Raji (cell line): ENCODE results near the gene SLC31A2.

Experiments
- POLR2A ChIP-seq: IDR thresholded peaks from 2 replicates; pipeline ENCODE4 v1.6.1; 2011; ENCODE audit warnings: low read depth, low read length, control low read depth; ENCODE audit not compliant: insufficient read depth

Gene SLC31A2

GRCh38 chr9:113150670-113151611, at the start of gene SLC31A2:
SLC31A2 (plus strand) TSS chr9:113151007; CDS start chr9:113151075, 68 bp downstream.
- no peak for TF ChIP-seq POLR2A

GRCh38 chr9:113125386-113126035, 25.3 kb upstream of the SLC31A2 start:
- TF ChIP-seq POLR2A: no peak

GRCh38 chr9:113129466-113129865, 21.3 kb upstream of the SLC31A2 start:
- TF ChIP-seq POLR2A: no peak

- TF ChIP-seq POLR2A: no peak
Measured at GRCh38 chr9:113129884-113130283, 20.9 kb upstream of the SLC31A2 start.

GRCh38 chr9:113131689-113132151, 19.1 kb upstream of the SLC31A2 start:
- TF ChIP-seq POLR2A: no peak

GRCh38 chr9:113137196-113138168, 13.3 kb upstream of the SLC31A2 start:
- TF ChIP-seq POLR2A: no peak

- no peak for TF ChIP-seq POLR2A
Measured at GRCh38 chr9:113138760-113139159, 12.0 kb upstream of the SLC31A2 start.

- TF ChIP-seq POLR2A: no peak
Measured at GRCh38 chr9:113139225-113139829, 11.5 kb upstream of the SLC31A2 start.

- no peak for TF ChIP-seq POLR2A
Measured at GRCh38 chr9:113139953-113140352, 10.9 kb upstream of the SLC31A2 start.

GRCh38 chr9:113143432-113144227, 7.2 kb upstream of the SLC31A2 start:
- TF ChIP-seq POLR2A: no peak

- TF ChIP-seq POLR2A: no peak
Measured at GRCh38 chr9:113148372-113148705, 2.5 kb upstream of the SLC31A2 start.

- TF ChIP-seq POLR2A: no peak
Measured at GRCh38 chr9:113148781-113149510, 1.9 kb upstream of the SLC31A2 start.

- no peak for TF ChIP-seq POLR2A
Measured at GRCh38 chr9:113151696-113152630, 1.2 kb downstream of the SLC31A2 start.
